Measurements from ENCODE around the gene DDX28.

DDX28 gene

GRCh38 chr16:68022728-68023537, at the start of gene DDX28, which contains the start of gene DUS2:
DDX28 (minus strand) TSS chr16:68023232; CDS start chr16:68023202, 30 bp downstream.
DUS2 (plus strand) TSS chr16:68023284; CDS start chr16:68038024, 14,740 bp downstream.
- peak; percentile 95 for DNase-seq

GRCh38 chr16:68072038-68072695, 49.1 kb upstream of the DDX28 start:
- DNase-seq = no peak

- DNase-seq = no peak
These were observed 48.5 kb upstream of the DDX28 start for GRCh38 chr16:68071518-68071901.

- no peak for DNase-seq
These were observed 47.9 kb upstream of the DDX28 start for GRCh38 chr16:68070806-68071517.

- DNase-seq = peak; percentile 43
These were observed 47.3 kb upstream of the DDX28 start for GRCh38 chr16:68070249-68070730.

- peak; percentile 68 for DNase-seq
These were observed 46.6 kb upstream of the DDX28 start for GRCh38 chr16:68069511-68070248.

GRCh38 chr16:68068926-68069325, 45.9 kb upstream of the DDX28 start:
- DNase-seq = no peak

GRCh38 chr16:68066763-68067162, 43.7 kb upstream of the DDX28 start:
- DNase-seq = no peak

GRCh38 chr16:68065716-68066305, 42.8 kb upstream of the DDX28 start:
- no peak for DNase-seq

GRCh38 chr16:68064791-68065365, 41.8 kb upstream of the DDX28 start:
- peak; percentile 80 for DNase-seq

GRCh38 chr16:68062910-68063393, 39.9 kb upstream of the DDX28 start:
- DNase-seq = peak; percentile 63

GRCh38 chr16:68061396-68061795, 38.4 kb upstream of the DDX28 start:
- no peak for DNase-seq

GRCh38 chr16:68059804-68060203, 36.8 kb upstream of the DDX28 start:
- no peak for DNase-seq

GRCh38 chr16:68055395-68055794, 32.4 kb upstream of the DDX28 start:
- DNase-seq = no peak

GRCh38 chr16:68049449-68049848, 26.4 kb upstream of the DDX28 start:
- DNase-seq = no peak

GRCh38 chr16:68047987-68048386, 25.0 kb upstream of the DDX28 start:
- no peak for DNase-seq

- DNase-seq = no peak
These were observed 23.1 kb upstream of the DDX28 start for GRCh38 chr16:68046106-68046505.

- no peak for DNase-seq
These were observed 18.8 kb upstream of the DDX28 start for GRCh38 chr16:68041783-68042182.

- peak; percentile 92 for DNase-seq
These were observed 17.7 kb upstream of the DDX28 start for GRCh38 chr16:68040506-68041288.

- DNase-seq = no peak
These were observed 15.0 kb upstream of the DDX28 start for GRCh38 chr16:68037841-68038597.
